Testis (tissue), 3 donors: ENCODE results near the gene ACSL1. TPM values are rescaled to one million over a fixed set of nuclear protein-coding genes. Genes with fewer than 3 reads are reported as not detected.

ENCODE experiments used
- DNase-seq: peaks from one replicate; pipeline ENCODE4 v3.0.0-alpha.2; 2019
- H3K27ac ChIP-seq, 2 donors: fragments of 200-600 bp; sonication (generic); one replicate each; pipeline ENCODE4 v1.5.1; 2019
- H3K27me3 ChIP-seq: fragments of 200-600 bp; sonication (generic); one replicate; pipeline ENCODE4 v1.5.1; 2019
- H3K36me3 ChIP-seq: fragments of 200-600 bp; sonication (generic); one replicate; pipeline ENCODE4 v1.5.1; 2017; ENCODE audit warnings: low read depth; ENCODE audit errors: missing control alignments
- H3K4me1 ChIP-seq: fragments of 200-600 bp; sonication (generic); one replicate; pipeline ENCODE4 v1.5.1; 2019
- H3K4me3 ChIP-seq, 2 donors: fragments of 200-600 bp; sonication (generic); one replicate each; pipeline ENCODE4 v1.5.1; 2017 to 2019
- H3K9me3 ChIP-seq: fragments of 200-600 bp; sonication (generic); one replicate; pipeline ENCODE4 v1.5.1; 2017
- POLR2A ChIP-seq: fragments of 450-650 bp; IDR thresholded peaks from one replicate; pipeline ENCODE4 v1.6.1; 2017; ENCODE audit warnings: antibody characterized with exemption, mild to moderate bottlenecking, moderate library complexity
- WGBS, 2 donors: methylation state at CpG; one replicate each; pipeline ENCODE4 v1.1.5; 2018; 5-methylcytosine and 5-hydroxymethylcytosine counted together
- intact Hi-C: fragments of 100-400 bp; cut with DNase I; formaldehyde crosslinking; loops from one replicate; pipeline ENCODE4 v1.15.1; 2023; ENCODE audit warnings: low total_unique reads
- polyA plus RNA-seq: library from polyadenylated mRNA; stranded (reverse); fragments of 350-450 nt; fragmentation: Illumina TruSeq; extraction: RNeasy Lipid Tissue Mini Kit (QIAGEN cat#74804); gene quantifications from one replicate; pipeline ENCODE4 v1.2.3, GENCODE V29; 2014; ENCODE audit warnings: low read depth, low replicate concordance; ENCODE audit not compliant: insufficient read depth
- total RNA-seq, 2 donors: library from RNA; depleted of rRNA; stranded (reverse); fragments of >200 nt; gene quantifications; one replicate each; pipeline ENCODE4 v1.2.3, GENCODE V29; 2016
- TF ChIP-seq, protein P1 (sequence below), 3 experiments: fragments of 450-650 bp in 2 of 3; fragments of 200-600 bp in 1 of 3; sonication (generic) in 1 of 3; IDR thresholded peaks; one replicate each; pipeline ENCODE4 v1.5.1; 2016 to 2019; ENCODE audit warnings: antibody characterized with exemption in 3 of 3, mild to moderate bottlenecking in 2 of 3, moderate library complexity in 1 of 3

The ACSL1 gene
- total and polyA plus RNA-seq, 3 donors from 2014 or later, result 31.6 to 81.8 (median 59.8) TPM

DNA sequence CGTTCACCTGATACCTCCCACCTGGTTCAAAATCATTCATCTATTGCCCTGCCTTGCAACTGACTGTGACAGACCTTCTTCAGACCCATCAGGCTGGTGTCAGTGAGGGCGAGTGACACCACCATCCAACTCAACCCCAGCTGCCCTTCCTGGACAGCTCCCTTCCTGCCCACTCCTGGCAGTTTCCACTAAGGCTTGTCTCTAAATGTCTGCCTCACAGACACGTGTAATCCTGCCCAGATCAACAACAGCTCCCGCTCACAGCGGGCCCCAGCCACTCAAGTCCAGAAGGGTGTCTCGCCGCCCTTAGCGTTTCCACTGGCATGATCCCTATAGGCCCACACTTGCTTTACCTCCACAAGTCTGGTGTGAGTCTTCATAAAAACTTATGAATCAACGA is 28.9 kb downstream of the ACSL1 start:
- intact Hi-C loops, result no loop called here
- no peak overlapping the region for H3K27ac ChIP-seq
- 89 to 93% methylated on average over 9 of the region's 9 CpGs for WGBS, 2 donors
- no peaks in the 10 kb centered on the region for H3K36me3 ChIP-seq
- H3K4me1 ChIP-seq, result no peaks in the 10 kb centered on the region
- no peak for DNase-seq
- TF ChIP-seq POLR2A, result no peak
- TF ChIP-seq, protein P1, sequence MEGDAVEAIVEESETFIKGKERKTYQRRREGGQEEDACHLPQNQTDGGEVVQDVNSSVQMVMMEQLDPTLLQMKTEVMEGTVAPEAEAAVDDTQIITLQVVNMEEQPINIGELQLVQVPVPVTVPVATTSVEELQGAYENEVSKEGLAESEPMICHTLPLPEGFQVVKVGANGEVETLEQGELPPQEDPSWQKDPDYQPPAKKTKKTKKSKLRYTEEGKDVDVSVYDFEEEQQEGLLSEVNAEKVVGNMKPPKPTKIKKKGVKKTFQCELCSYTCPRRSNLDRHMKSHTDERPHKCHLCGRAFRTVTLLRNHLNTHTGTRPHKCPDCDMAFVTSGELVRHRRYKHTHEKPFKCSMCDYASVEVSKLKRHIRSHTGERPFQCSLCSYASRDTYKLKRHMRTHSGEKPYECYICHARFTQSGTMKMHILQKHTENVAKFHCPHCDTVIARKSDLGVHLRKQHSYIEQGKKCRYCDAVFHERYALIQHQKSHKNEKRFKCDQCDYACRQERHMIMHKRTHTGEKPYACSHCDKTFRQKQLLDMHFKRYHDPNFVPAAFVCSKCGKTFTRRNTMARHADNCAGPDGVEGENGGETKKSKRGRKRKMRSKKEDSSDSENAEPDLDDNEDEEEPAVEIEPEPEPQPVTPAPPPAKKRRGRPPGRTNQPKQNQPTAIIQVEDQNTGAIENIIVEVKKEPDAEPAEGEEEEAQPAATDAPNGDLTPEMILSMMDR (IDR thresholded peaks at IDR 0.05), result no peak
- no peaks in the 10 kb centered on the region for H3K9me3 ChIP-seq
- no peak overlapping the region for H3K4me3 ChIP-seq
- H3K27me3 ChIP-seq, result no peaks in the 10 kb centered on the region

DNA sequence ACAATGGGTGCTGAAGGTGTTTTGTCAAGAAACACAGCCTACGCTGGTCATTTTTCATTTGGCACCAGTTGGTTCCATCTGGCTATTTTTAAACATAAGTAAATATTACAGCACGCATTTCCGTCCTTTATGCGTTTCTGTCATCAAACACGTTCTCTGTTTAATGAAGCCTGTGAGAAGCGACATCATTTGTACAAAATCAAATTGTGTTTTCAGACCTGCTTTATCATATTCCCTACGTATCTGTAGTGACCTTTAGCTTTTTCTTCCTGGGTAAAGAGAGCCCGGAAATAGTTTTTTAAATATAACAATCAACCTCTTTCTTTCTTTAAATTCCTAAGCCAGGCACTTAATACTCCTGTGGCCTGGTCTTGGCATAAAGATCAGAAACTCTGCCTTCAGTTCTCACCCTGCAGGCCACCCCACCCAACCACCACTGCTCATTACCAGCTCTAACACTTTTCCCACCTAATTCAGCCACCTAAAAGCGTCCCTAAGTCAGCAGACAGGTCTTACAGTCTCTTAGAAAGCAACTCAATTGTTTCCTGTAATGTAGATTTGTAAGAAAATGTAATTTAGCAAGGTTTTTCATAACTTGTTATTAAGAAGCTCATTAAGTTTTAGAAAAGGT is 30.4 kb downstream of the ACSL1 start:
- intact Hi-C loops, result no loop called here
- no peak overlapping the region for H3K27ac ChIP-seq
- WGBS, 2 donors, result 73 to 94% methylated on average over 9 of the region's 9 CpGs
- H3K27me3 ChIP-seq, result no peaks in the 10 kb centered on the region
- no peaks in the 10 kb centered on the region for H3K4me1 ChIP-seq
- no peaks in the 10 kb centered on the region for H3K36me3 ChIP-seq
- TF ChIP-seq, protein P1 (IDR thresholded peaks at IDR 0.05), result no peak
- TF ChIP-seq POLR2A, result no peak
- DNase-seq, result no peak
- H3K4me3 ChIP-seq, result no peak overlapping the region
- no peaks in the 10 kb centered on the region for H3K9me3 ChIP-seq

DNA sequence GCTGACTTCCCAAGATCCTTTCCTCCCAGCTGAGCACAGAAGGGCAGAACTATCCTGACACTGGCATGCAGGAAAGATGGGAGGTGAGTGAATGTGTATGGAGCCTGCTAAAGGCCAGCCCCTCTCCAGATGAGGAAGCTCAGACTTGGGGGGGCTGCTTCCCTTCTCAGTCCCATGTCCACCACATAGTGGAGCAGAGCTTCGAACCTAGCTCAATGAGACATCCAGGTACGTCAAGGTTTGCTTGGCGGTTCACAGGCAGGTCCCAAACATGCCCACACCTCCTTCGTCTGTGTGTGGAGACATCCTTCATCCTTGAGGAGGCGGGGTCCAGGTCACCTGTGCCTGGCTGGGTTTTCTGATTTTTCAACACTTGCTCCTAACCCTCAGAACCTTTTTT is 31.3 kb downstream of the ACSL1 start:
- intact Hi-C loops, result no loop called here
- Histone ChIP-seq H3K36me3 (no peaks in the 10 kb centered on the region), H3K4me1 (no peaks in the 10 kb centered on the region), H3K27ac (no peak overlapping the region), H3K4me3 (no peak overlapping the region), H3K27me3 (no peaks in the 10 kb centered on the region), H3K9me3 (no peaks in the 10 kb centered on the region)
- TF ChIP-seq, protein P1 (IDR thresholded peaks at IDR 0.05), result no peak
- TF ChIP-seq POLR2A, result no peak
- no peak for DNase-seq
- 93 to 98% methylated on average over 5 of the region's 5 CpGs for WGBS, 2 donors

DNA sequence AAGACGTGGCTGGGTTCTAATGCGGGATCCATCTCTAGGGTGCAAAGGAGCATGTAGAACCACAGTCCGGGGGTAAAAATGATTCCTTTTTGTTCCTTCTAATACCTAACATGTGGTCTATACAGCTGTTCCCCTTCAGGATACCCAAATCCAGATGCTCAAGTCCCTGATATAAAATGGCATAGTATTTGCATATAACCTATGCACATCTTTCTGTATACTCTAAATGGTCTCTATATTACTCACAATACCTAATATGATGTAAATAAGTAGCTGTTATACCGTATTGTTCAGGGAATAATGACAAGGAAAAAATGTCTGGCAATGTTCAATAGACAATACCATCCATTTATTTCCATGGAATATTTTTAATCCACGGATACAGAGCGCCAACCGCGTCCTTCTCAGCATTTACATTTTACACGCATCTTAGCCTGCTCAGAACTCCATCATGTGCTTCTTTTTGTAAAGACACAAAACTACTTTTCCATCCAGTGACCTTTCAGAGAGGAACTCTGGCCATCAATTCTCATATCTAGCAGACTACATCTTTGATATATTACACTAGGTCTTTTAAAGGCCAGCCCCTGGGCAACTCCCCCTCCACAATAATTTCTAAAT is 31.9 kb downstream of the ACSL1 start:
- Histone ChIP-seq H3K27me3 (no peaks in the 10 kb centered on the region), H3K36me3 (no peaks in the 10 kb centered on the region), H3K4me3 (no peak overlapping the region), H3K4me1 (no peaks in the 10 kb centered on the region), H3K27ac (no peak overlapping the region), H3K9me3 (no peaks in the 10 kb centered on the region)
- TF ChIP-seq, protein P1 (IDR thresholded peaks at IDR 0.05), result no peak
- no peak for TF ChIP-seq POLR2A
- no peak for DNase-seq
- 75 to 97% methylated on average over 9 of the region's 9 CpGs for WGBS, 2 donors
- intact Hi-C loops, result no loop called here
